GM19468 (cell line): Measurements from ENCODE around the gene GBA2.

Experiments
- ATAC-seq: cut with Tn5 transposase; IDR thresholded peaks from one replicate; pipeline ENCODE4 v1.9.1; 2021; ENCODE audit warnings: mild to moderate bottlenecking, moderate library complexity, moderate number of reproducible peaks; ENCODE audit not compliant: unreplicated experiment; ENCODE audit errors: extremely low read depth

The GBA2 gene

DNA sequence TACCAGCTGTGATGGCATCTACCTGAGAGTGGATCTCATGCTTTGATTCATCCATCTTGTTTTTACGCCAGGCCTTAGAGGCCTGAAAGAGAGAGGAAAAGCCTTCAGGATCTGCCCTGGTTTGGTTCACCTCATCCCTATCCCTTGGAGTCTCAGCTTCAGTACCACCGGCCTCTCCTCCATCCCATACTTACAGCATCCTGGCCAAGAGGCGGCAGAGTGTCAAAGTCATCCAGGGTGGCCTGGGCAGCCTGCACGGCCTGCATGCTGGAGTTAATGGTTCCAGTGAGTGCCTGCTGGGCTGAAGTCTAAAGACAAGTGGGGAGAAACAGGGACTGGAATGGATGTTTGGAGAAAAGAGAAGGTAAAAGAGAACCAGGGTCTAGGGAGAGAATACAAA lies 29.5 kb downstream of the GBA2 start:
- no peak for ATAC-seq

DNA sequence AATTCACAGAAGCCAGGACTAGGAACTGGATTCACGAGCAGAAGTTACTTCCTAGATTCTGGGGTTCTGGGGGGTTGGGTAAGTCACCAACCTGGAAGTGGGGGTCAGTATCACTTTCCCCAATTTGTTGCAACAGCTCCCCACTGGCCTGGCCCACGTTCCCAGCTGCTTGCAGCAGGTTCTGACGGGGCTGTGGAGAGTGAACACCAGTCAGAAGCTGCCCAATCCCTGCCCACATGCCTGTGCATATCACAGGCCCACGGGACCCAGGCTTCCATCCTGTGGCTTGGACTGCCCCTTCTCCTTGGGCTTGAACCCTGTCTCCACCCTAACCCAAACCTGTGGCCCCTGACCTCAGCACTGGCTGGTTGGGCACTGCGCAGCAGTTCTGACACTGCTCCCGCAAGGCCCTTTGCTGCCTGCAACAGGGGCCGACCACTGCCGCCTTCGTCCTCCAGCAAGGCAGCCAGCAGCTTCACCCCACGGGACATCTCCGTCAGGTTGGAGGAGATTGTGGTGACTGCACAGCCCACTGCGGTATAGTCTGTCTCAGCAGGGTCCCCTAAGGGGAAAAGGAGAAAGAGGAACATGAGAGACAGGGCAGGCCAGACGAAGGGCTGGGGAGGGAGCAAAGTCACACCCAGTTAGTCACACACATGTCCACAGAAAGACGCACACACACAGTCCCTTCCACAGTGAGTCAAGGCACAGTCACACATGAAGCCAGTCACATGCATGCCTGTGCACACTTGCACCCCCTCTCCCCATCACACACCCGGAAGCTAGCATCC lies 30.1 kb downstream of the GBA2 start:
- no peak for ATAC-seq

DNA sequence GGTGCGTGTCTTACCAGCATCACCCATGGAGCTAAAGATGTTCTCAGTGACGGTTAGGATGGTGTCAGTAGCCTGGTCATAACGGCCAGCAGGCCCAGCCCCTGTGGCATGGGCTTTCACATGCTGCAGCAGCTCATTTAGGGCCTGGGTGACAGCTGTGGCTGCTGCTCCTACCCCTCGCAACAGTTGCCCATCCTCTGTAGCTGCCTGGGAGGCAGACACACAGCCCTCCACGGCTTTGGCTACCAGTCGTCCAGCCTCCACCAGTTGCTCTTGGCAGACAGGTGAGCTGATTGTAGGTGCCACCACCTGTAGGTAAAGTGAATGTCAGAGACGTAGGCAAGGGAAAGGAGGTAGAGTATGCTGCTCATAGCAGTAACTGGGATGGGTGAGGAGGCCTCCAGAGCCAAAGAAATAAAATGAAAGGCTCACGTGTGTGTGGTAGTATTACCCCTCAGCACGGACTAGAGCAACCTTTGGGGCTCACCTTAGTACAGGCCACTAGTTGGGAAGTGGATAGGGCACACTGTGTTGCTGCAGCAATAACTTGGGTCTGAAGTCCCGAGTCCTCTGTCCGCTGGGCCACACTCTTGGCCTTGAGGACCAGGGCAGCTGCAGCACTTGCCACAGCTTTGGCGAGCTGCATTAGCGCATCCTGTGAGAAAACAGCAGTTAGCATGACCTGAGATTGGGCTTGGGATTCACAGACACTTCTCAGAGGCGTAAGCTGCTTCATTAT lies 31.7 kb downstream of the GBA2 start:
- ATAC-seq: no peak

DNA sequence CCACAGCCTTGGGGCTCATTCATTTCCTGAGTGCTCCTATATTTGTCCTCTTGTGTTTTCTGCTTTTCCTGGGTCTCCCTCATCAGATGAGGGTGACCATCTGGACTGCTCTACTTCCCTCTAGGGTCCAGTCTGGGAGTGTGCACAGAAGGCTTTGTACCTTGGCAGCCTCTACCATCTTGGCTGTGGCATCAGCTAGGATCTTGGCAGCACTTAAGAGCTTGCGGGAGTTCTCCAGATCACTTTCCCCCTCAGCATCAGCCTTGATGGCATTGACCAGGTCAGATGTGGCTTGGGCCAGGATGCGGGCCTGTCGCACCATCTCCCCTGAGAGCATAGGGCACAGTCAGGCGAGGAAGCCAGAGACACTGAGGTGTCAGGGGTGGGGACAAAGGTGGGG lies 32.8 kb downstream of the GBA2 start:
- ATAC-seq: no peak

DNA sequence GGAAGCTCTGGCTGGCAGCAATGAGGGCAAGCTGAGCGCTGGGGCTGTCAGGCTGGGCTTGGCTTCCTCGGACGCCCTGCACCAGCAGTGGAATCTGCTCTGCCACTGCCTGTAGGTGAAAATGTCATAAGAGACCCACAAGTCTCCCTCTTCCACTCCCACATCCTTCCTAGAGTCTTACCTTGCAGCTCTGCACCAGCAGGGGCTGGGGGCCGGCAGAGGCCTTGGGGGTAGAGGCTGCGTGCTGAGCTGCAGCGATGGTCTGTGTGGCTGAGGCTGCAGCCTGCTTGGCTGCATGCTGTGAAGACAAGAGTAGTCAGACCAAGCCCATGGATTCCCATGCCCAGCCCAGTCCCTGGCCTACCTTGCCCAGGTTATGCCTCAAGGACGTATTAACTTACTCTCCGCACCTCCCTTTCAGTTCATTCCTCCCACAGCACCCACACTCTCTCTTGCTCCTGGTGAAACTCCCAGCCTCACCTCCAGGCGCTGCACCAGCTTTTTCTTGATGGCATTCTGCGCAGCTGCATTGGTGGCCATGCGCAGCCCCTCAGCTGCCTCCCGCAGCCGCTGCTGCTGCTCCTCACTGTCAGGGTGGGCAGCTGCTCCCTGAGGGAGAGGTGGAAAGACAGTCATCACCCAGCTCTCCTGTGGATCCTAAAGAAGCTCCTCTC lies 34.3 kb downstream of the GBA2 start:
- ATAC-seq: no peak

DNA sequence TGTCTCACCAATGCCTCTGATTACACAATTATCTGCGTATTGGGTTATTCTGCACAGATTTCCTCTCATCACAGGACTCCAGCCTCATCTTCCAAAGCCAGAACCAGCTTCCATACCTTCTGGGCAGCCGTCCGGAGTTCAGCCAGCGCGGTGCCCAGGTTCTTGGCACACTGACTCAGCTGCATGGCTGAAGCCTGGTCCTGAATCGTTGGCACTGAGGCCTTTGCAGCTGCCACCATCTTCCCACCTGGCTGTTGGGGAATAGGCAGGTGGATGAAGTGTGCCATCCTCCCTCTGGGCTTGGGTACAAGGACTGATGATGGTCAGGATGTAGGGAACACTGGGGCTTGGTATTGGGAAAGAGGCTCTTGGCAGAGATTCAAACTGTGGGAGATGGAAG lies 34.9 kb downstream of the GBA2 start:
- ATAC-seq: no peak

DNA sequence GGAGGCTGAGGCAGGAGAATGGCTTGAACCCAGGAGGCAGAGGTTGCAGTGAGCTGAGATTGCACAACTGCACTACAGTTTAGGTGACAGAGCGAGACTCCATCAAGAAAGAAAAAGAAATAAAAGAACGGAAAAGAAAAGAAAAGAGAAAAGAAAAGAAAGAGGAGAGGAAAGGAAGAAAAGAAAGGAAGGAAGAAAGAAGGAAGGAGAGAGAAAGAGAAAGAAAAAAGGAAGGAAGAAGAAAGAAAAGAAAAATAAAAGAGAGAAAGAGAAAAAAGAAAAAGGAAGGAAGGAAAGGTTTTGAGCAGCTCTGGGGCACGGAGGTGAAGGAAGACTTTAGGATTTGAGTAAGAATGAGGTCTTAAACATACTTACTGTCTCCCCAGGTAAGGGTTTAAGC lies 35.5 kb downstream of the GBA2 start:
- ATAC-seq: no peak

DNA sequence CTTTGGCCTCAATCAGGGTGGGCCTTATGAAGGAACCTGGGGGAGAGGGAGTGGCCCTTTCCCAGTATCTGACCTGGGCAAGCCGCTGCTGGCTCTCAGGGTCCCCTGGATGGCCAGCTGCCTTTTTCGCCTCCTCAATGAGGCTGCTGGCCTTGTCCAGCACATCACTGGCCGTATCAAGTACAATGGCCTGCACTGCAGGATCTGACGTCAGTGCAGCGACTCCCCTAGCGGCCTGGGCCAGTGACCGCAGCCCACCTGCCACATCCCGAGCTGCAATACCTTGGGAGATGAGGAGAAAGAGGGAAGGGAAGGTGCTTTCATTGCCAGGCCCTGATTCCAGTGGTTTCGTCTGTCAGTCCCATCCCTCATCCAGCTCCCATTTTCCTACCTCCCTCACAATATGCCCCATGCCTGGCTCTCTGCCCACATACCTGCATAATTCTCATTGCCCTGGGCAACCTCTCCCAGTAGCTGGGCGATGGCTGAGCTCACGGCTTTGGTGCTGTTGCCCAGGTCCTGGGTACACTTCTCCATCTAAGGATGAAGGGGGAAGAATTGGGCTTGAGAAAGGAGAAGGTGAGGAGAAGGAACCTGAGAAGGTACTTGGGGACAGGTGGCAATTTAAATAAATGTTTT lies 36.1 kb downstream of the GBA2 start:
- no peak for ATAC-seq

DNA sequence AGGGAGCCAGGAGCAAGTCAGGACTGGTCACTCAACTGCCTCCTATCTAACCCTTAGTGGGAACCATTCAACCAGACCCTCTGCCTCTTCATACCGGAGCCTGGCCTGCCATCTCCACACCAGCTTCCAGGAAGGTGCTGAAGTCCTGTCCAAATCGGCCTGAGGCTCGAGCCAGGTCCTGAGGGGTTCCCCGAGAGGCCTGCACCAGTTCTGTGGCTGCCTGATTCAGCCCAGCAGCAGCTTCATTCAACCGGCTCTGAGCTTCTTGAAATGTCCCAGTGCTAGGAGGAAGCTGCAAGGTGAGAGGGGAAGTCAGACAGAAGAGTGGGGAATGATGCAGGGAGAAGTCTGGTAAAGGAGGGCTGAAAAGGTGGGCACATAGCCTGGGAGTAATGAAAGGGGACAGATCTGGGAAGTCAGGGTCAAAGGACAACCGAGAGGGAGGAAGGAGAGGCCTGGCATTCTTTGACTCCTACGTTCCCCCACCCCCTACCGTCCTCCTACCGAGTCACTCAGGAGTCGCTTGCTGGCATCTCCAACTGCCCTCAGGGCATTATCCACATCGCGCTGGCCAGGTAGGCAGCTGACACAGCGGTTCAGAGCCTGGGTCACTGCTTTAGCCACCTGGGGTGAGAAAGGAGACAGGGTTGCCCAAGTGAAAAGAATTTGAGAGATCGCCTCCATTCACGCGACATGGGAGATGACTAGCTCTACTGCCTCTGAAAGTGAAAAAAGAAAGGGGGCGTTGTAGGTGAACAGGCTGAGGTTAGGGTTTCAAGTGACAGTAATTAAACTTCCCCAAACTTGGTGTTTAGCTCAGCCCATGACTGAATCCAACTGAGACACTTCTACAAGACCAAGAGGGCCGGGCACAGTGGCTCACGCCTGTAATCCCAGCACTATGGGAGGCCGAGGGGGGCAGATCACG lies 37.3 kb downstream of the GBA2 start:
- ATAC-seq: no peak

DNA sequence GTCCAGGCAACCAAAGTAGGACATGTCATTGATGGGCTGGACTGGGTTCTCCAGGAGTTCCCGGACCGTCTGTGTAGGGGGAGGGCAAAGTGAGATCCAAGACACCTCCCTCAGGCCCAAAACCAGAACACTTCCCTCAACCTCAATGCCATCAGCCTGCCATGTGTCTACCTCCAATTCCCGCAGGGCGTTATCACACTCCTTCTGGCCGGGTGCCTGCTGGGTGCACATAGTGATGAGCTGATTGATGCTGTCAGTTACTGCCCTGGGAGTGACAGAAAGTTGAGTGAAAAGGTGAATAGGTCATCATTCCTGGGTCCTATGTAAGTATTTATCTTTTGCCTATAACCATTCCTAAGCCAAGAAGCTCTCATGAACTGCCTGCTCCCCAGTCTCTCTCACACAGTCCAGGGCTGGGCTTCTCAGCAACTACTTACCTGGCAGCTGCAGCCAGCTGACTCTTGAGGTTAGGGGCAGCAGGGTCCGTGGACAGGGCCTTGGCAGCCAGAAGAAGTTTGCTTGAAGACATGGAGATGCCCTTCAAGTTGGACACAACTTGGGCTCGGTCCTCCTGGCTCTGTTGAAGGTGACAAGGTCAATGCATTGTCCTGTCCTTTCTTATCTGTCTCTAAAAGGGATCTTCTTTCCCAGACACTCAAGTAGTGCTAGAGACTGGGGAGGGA lies 38.1 kb downstream of the GBA2 start:
- no peak for ATAC-seq

DNA sequence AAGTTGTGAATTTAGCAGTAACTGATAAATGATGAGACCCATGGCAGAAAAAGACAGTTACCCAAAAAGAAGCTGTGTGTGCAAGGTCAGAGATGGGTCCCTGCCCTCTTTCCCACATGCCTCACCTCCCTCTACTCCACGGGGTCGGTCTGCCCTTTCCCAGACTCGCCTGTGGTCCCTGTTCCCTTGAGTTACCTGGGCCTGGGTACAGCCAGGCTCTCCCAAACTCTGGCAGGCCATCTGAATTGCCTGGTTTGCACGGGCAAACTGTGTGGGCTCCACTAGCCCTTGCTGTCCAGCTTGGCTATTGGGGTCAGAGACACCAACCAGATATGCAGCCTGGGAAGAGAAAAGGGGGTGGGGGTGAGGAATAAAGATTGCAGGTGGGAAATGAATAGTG lies 40.9 kb downstream of the GBA2 start:
- ATAC-seq: no peak

DNA sequence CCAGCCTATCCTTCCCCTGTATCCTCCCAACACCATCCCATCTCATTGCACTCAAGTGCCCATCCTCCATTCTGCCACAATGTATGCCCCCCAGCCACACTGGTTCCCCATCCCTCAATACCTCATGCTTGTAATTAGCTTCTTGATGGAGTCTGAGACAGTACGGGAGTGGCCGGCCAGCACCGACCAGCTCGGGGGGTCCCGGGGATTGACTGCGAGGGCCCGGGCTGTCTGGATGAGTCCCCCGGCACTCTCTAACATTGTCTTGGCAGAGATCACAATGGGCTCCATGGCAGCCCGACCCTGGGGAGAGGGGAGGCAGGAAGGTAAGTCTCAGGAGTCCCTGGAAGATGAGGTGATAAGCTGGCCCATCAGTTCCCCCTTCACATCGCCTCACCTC lies 42.1 kb downstream of the GBA2 start:
- no peak for ATAC-seq

DNA sequence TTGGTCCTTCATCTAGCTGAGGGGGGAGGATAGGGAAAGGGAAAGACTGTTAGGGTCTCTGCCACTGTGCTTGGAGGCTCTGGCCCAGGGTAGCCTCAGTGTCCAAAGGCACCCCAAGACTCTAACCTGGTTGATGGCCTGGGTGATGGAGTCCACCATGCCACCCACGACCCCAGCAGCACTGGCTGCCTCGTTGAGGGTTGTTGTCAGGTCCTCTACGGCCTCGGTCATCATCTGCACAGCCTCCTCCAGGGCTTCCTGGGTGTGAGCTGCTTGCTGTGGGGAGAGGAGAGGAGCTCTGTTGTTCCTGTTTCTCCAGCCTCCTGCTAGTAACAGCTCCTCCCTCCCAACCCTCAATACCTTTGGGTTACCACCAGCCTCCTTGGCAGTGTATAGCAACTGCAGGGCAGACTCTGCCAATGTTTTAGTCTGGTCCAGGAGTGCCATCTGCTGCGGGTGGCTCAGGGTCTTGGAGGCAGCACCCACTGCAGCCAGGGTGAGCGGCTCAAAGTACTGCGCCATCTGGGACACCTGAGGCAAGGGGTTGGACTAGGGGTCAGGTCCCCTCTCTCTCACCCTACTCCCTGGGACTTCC lies 43.1 kb downstream of the GBA2 start:
- ATAC-seq: no peak

DNA sequence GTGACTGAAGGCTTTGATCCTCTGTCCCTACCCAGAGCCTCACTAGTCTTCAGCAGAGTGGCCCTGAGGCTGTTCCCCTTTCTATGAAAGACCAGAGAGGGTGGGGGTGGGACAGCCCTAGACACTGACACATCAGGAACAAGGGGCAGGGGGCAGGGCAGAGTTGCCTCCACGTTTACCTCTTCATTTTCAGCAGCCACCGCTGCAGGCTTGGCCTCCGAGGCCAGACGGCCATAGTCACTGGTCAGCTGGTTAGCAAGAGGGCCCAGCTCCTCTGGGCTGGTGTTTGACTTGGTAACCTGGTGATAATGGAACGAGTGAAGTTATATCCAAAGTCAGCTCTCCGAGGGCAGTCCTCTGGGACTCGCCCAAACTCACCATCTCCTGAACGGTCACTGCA lies 43.7 kb downstream of the GBA2 start:
- ATAC-seq: no peak

DNA sequence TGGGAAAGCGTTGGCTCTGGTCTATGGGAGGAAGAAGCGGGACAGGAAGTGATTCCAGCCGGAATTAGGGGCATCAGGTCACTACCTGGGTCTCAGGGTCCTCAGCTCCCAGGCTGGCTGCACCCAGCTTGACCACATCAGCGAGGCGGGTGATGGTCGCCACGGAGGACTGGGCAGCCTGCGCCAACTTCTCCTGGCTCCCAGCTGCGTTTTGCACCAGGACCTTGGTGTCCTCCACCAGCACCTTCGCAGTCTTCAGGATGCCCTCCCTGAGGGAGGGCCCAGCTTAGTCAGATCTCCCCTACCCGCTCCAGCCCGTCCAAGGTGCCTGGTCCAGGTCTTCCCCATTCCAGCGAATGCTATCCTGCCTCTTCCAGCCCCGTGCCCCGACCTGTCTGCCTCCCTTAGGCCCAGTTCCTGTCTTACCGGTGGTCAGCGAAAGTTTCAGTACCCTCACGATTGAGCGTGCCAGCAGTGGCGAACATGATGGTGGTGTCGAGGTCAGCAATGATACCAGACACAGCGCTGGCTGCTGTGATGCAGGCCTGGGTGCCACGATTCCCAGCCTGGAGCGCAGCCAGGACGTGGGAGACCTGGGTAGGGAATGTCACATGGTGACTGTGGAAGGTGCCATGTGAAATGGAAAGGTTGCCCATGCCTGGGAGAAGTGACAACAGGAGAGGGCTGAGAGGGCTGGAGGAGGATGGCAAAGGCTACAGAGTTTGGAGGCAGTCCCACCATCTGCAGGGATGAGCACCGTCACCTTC lies 44.9 kb downstream of the GBA2 start:
- no peak for ATAC-seq

DNA sequence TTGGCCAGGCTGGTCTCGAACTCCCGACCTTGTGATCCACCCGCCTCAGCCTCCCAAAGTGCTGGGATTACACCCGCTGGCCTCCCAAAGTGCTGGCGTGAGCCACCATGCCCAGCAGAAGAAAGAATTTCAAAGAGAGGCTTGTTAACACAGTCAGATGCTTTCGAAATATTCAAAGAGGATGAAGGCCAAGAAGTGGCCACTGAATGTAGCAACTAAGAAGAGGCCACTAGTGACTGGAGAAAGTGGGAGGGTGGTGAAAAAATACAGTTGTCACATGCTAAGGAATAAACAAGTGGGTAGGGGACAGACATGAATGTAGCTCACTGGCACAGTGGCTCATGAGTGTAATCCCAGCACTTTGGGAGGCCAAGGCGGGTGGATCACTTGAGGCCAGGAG lies 46.3 kb downstream of the GBA2 start:
- ATAC-seq: no peak

DNA sequence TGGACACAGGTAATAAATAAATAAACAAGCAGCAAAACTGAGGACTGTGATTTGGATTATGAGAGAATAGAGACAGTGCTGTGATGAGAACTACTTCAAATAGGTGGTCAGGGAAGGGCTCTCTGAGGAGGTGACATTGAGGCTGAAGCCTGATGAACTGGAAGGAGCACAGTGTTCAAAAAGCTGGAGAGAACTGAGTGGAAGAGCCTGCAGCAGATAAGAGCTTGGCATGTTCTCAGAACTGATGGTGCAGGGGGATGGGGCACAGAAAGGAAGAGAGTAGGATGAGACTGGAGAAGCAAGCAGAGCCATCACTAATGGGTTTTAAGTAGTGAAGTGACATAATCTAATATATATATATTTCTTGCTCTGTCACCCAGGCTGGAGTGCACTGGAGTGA lies 48.1 kb downstream of the GBA2 start:
- ATAC-seq: no peak

DNA sequence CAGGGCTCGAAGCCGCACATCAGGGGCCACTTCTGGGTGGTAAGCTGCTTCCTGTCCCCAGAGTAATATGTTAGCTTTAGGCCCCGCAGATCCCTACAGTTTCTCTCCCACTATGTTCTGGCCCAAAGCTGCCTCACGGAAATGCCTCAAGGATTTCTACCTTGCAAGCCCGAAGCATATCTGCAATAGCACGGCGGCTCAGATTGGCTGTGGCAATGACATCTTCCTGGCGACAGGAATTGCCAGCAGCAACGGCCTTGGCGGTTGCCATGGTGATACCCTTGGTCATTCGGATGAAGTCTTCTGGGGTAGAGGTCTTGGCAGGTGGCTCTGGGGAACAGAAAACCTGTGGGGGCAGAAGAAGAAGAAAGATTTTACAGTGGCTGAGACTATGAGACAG lies 49.0 kb downstream of the GBA2 start:
- ATAC-seq: no peak
